GM23248 (cell line): ENCODE data around the gene SLC25A51. TPM values are rescaled to one million over a fixed set of nuclear protein-coding genes. Genes with fewer than 3 reads are reported as not detected.

Experiments used
- DNase-seq: peaks from one replicate; pipeline ENCODE4 v3.0.0-alpha.2; 2015
- H2AFZ ChIP-seq: fragments of 200-600 bp; sonication (generic); 2 replicates; pipeline ENCODE4 v1.6.1; 2016; ENCODE audit warnings: antibody characterized with exemption
- H3F3A ChIP-seq: fragments of 200-600 bp; sonication (generic); 2 replicates; pipeline ENCODE4 v1.6.1; 2016; ENCODE audit warnings: mild to moderate bottlenecking, antibody characterized with exemption, mixed run types; ENCODE audit not compliant: insufficient read depth
- H3K27ac ChIP-seq: fragments of 200-600 bp; sonication (generic); 2 replicates; pipeline ENCODE4 v1.5.1; 2016; ENCODE audit warnings: mild to moderate bottlenecking
- H3K27me3 ChIP-seq: fragments of 200-600 bp; sonication (generic); replicated peaks from 2 replicates; pipeline ENCODE4 v1.6.1; 2016; ENCODE audit warnings: mild to moderate bottlenecking; ENCODE audit not compliant: insufficient read depth
- H3K36me3 ChIP-seq: fragments of 200-600 bp; sonication (generic); 2 replicates; pipeline ENCODE4 v1.6.1; 2016; ENCODE audit warnings: low read depth, mild to moderate bottlenecking
- H3K4me1 ChIP-seq: fragments of 200-600 bp; sonication (generic); 2 replicates; pipeline ENCODE4 v1.6.1; 2016; ENCODE audit warnings: mild to moderate bottlenecking; ENCODE audit not compliant: insufficient read depth
- H3K4me2 ChIP-seq: fragments of 200-600 bp; sonication (generic); one replicate; pipeline ENCODE4 v1.6.1; 2016; ENCODE audit warnings: mild to moderate bottlenecking; ENCODE audit not compliant: unreplicated experiment
- H3K4me3 ChIP-seq: fragments of 200-600 bp; sonication (generic); 2 replicates; pipeline ENCODE4 v1.5.1; 2016; ENCODE audit warnings: mild to moderate bottlenecking
- H3K79me2 ChIP-seq: fragments of 200-600 bp; sonication (generic); 2 replicates; pipeline ENCODE4 v1.6.1; 2016; ENCODE audit warnings: mild to moderate bottlenecking; ENCODE audit not compliant: insufficient read depth
- H3K9ac ChIP-seq: fragments of 200-600 bp; sonication (generic); 2 replicates; pipeline ENCODE4 v1.6.1; 2016; ENCODE audit warnings: mild to moderate bottlenecking
- H3K9me2 ChIP-seq: fragments of 200-600 bp; sonication (generic); 2 replicates; pipeline ENCODE4 v1.6.1; 2016; ENCODE audit warnings: mixed run types, mild to moderate bottlenecking, moderate library complexity; ENCODE audit not compliant: insufficient read depth
- H3K9me3 ChIP-seq: fragments of 200-600 bp; sonication (generic); one replicate; pipeline ENCODE4 v1.6.1; 2017; ENCODE audit warnings: low read depth
- H4K20me1 ChIP-seq: fragments of 200-600 bp; sonication (generic); 2 replicates; pipeline ENCODE4 v1.6.0; 2016; ENCODE audit not compliant: insufficient read depth
- EZH2 ChIP-seq: fragments of 200-600 bp; sonication (generic); IDR thresholded peaks from 2 replicates; pipeline ENCODE4 v1.6.1; 2018; ENCODE audit warnings: antibody characterized with exemption, mild to moderate bottlenecking; ENCODE audit not compliant: insufficient read depth, poor library complexity, severe bottlenecking
- EZH2phosphoT487 ChIP-seq: fragments of 200-600 bp; sonication (generic); IDR thresholded peaks from 2 replicates; pipeline ENCODE4 v1.6.1; 2018; ENCODE audit warnings: antibody characterized with exemption, moderate library complexity, mild to moderate bottlenecking, low read depth; ENCODE audit not compliant: insufficient read depth
- WGBS, 2 experiments: methylation state at CpG; one replicate each; pipeline ENCODE4 v1.1.6; 2015 to 2017; ENCODE audit warnings: low lambda C conversion rate in 2 of 2, low coverage in 1 of 2; ENCODE audit errors: missing lambda C conversion rate in 2 of 2; 5-methylcytosine and 5-hydroxymethylcytosine counted together
- in situ Hi-C: fragments of 300-500 bp; cut with MboI; formaldehyde crosslinking; loops from 2 replicates; pipeline ENCODE4 v1.15.0; 2020
- polyA plus RNA-seq: library from polyadenylated mRNA; unstranded; fragments of >200 nt; fragmentation: Nextera tagmentation; extraction: Ambion mirVana; gene quantifications from 2 replicates; pipeline ENCODE4 v1.2.1, GENCODE V29; 2016
- total RNA-seq: library from RNA; depleted of rRNA; stranded (reverse); fragments of >200 nt; shearing (Covaris generic); gene quantifications from 2 replicates; pipeline ENCODE4 v1.2.3, GENCODE V29; 2014

SLC25A51 gene
- total and polyA plus RNA-seq, 2 experiments from 2014 or later = 16.0 to 56.6 TPM

DNA sequence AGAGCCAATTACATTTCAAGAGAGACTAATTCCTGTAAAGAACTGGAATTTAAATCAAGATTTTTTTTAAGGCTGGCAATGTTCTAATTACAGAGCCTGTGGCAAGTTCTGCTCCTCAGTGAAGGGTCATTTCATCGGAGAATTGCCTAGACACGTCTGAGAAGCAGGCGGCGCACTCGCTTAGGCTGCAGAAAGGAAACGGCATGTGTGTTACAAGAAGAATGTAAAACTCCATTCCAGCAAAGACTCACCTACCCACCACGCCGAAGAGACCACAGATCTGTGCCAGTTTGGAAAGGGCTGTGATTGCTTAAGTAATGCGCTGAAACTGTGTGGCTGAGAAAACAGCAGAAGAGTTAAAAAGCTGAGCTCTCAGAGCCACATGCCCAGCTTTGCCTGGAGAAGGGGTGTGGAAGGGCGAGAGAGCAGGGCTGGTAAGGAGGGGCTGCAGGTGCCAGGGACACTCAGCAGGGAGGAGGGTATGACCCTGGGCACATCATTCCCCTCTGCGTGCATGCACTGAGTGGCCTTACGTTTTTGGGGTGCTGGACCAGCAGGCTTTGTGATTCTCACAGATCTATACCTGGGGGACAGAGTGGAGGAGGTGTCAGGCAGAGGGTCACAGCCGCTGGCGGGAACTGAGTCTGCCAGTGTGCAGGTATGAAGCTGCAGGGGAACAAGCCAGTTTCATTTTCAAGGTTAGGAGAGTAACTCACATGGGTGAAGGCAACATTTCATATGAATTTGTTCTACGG lies 17.8 kb upstream of the SLC25A51 start:
- in situ Hi-C loops = loop anchor here (10.0 kb wide), 1 partner anchor 153 kb away; no protein-coding TSS in a partner anchor
- Histone ChIP-seq H2AFZ (no peak overlapping the region), H3K9me2 (no peaks in the 10 kb centered on the region), H3K4me1 (peaks cover 7% of the 10 kb centered on the region), H3F3A (no peaks in the 10 kb centered on the region), H3K36me3 (no peaks in the 10 kb centered on the region), H3K27ac (no peak overlapping the region), H3K9me3 (no peaks in the 10 kb centered on the region), H3K4me3 (no peak overlapping the region), H3K4me2 (no peak overlapping the region), H3K79me2 (0 out of 2 replicates have a peak, but pooled peaks cover 1% of the 10 kb centered on the region), H3K27me3 (no peaks in the 10 kb centered on the region), H4K20me1 (no peaks in the 10 kb centered on the region), H3K9ac (no peak overlapping the region)
- 89 to 90% methylated on average over 15 of the region's 15 CpGs for whole genome bisulfite sequencing, 2 experiments
- no peak for DNase-seq
- TF ChIP-seq EZH2 (no peak), EZH2phosphoT487 (no peak)

DNA sequence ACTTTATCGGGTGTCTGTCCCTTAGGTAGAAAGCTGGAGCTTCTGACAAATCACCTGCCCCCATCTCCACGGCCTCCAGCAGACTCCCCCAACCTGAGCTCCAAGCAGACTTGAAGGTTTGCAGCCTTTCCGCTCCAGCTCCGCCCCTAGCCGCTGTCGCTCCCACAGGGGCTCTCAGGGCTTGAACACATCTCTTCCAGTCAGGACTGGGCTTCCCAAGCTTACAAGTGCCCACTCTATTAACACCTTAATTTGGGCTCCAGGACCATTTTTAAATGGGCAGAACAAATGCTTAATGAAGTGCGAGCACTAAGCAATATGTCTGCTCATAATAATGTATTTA lies 17.2 kb upstream of the SLC25A51 start:
- DNase-seq = no peak
- no peak overlapping the region for H3K27ac ChIP-seq
- TF ChIP-seq EZH2phosphoT487 (no peak), EZH2 (no peak)
- H2AFZ ChIP-seq = no peak overlapping the region
- no peaks in the 10 kb centered on the region for H3K36me3 ChIP-seq
- no peaks in the 10 kb centered on the region for H4K20me1 ChIP-seq
- no peaks in the 10 kb centered on the region for H3K9me2 ChIP-seq
- H3K9ac ChIP-seq = no peak overlapping the region
- no peaks in the 10 kb centered on the region for H3K27me3 ChIP-seq
- H3K4me1 ChIP-seq = peaks cover 4% of the 10 kb centered on the region
- 88 to 90% methylated on average over 7 of the region's 7 CpGs for WGBS, 2 experiments
- no peak overlapping the region for H3K4me2 ChIP-seq
- no peak overlapping the region for H3K4me3 ChIP-seq
- H3F3A ChIP-seq = no peaks in the 10 kb centered on the region
- H3K9me3 ChIP-seq = no peaks in the 10 kb centered on the region
- in situ Hi-C loops = loop anchor here (10.0 kb wide), 1 partner anchor 154 kb away; no protein-coding TSS in a partner anchor
- H3K79me2 ChIP-seq = no peaks in the 10 kb centered on the region

DNA sequence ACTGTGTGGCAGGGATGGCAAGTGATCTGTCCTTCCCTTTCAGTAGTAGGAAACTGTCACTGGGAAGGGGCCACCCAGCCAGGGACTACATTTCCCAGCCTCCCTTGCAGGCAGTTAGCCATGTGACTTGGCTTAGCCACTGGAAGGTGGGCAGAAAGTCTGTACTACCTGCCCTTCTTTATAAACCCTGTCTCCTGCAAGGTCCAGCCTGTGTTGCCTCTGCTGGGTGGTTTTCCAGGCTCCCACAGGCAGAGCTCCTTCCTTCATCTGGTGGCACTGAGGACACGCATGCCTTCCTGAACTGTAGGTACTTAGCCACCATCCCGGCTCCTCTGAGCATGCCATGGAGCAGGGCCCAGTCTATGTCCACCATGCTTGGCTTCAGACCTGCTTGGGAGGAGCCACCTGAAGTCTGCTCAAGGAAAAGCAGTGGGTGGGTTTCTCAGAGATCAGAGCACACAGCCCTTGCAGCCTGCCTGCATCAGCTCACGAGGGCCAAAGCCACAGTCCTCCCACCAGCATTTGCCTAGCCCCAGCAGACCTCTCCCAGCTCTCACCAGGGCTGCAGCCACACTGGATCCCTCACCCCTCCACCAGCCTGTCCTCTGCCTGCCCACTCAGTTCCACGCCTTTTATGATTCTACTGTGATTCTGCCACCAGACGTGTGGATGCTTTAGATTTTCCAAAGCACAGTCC lies 16.7 kb upstream of the SLC25A51 start:
- Histone ChIP-seq H3K36me3 (no peaks in the 10 kb centered on the region), H3K4me1 (no peaks in the 10 kb centered on the region), H3K4me3 (no peak overlapping the region), H3K9ac (no peak overlapping the region), H3K27ac (no peak overlapping the region), H3F3A (no peaks in the 10 kb centered on the region), H4K20me1 (no peaks in the 10 kb centered on the region), H2AFZ (no peak overlapping the region), H3K4me2 (no peak overlapping the region), H3K9me2 (no peaks in the 10 kb centered on the region), H3K27me3 (no peaks in the 10 kb centered on the region), H3K9me3 (no peaks in the 10 kb centered on the region), H3K79me2 (no peaks in the 10 kb centered on the region)
- in situ Hi-C loops = loop anchor here (10.0 kb wide), 1 partner anchor 154 kb away; no protein-coding TSS in a partner anchor
- TF ChIP-seq EZH2phosphoT487 (no peak), EZH2 (no peak)
- WGBS, 2 experiments = 97 to 99% methylated on average over 5 of the region's 5 CpGs
- no peak for DNase-seq

DNA sequence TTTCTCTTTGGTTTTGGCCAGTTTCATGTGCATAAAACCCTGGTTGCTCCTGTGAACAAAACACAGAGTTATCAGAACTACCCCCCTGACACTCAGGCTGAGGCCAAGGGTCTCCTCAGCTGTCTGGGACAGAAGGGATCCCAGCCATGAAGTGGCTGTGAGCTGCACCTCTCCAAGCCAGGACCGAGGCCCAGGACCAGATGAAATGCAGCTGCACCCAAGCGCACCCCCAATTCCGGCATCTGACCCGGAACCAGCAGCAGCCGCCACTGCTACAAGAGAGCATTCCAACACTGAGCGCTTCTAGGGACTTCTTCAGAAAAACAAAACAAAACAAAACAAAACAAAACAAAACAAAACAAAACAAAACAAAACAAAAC lies 16.0 kb upstream of the SLC25A51 start:
- H3K79me2 ChIP-seq = no peaks in the 10 kb centered on the region
- in situ Hi-C loops = loop anchor here (10.0 kb wide), 1 partner anchor 155 kb away; no protein-coding TSS in a partner anchor
- DNase-seq = no peak
- no peak for TF ChIP-seq EZH2phosphoT487
- TF ChIP-seq EZH2 = no peak
- H3K27ac ChIP-seq = no peak overlapping the region
- H3F3A ChIP-seq = 0 out of 2 replicates have a peak, but pooled peaks cover 3% of the 10 kb centered on the region
- no peak overlapping the region for H3K4me2 ChIP-seq
- WGBS, 2 experiments = 86 to 93% methylated on average over 6 of the region's 6 CpGs
- H3K36me3 ChIP-seq = no peaks in the 10 kb centered on the region
- no peak overlapping the region for H2AFZ ChIP-seq
- H3K9me3 ChIP-seq = no peaks in the 10 kb centered on the region
- H3K9ac ChIP-seq = no peak overlapping the region
- H4K20me1 ChIP-seq = no peaks in the 10 kb centered on the region
- H3K9me2 ChIP-seq = no peaks in the 10 kb centered on the region
- no peaks in the 10 kb centered on the region for H3K4me1 ChIP-seq
- H3K4me3 ChIP-seq = no peak overlapping the region
- no peaks in the 10 kb centered on the region for H3K27me3 ChIP-seq
